ENCODE measurements around the gene ZNF443.
"Not testable (repeated sequence)": the region's sequence is repeated elsewhere in the genome, so short reads cannot be mapped to it uniquely, and the experiment has no call there.

ZNF443 gene

GRCh38 chr19:12411893-12412292 lies 28.9 kb downstream of the ZNF443 start:
- DNase-seq, result no peak

GRCh38 chr19:12400633-12401502 lies 40.0 kb downstream of the ZNF443 start, which contains the start of gene ZNF799:
ZNF799 (minus strand) TSS chr19:12401271; CDS start chr19:12401070, 201 bp downstream.
- peak; percentile 93 to 96 for DNase-seq

- DNase-seq, result not testable (repeated sequence)
Measured at GRCh38 chr19:12399901-12400632, 40.8 kb downstream of the ZNF443 start.

GRCh38 chr19:12391148-12391547 lies 49.7 kb downstream of the ZNF443 start:
- not testable (repeated sequence) for DNase-seq

GRCh38 chr19:12386365-12386764 lies 54.5 kb downstream of the ZNF443 start:
- not testable (repeated sequence) for DNase-seq

- no peak for DNase-seq
Measured at GRCh38 chr19:12380444-12380737, 60.4 kb downstream of the ZNF443 start.

- no peak for DNase-seq
Measured at GRCh38 chr19:12379732-12380443, 60.9 kb downstream of the ZNF443 start.
